Gastroesophageal sphincter (tissue), 3 donors: ENCODE results near the gene COLEC12.

ENCODE experiments used
- CTCF ChIP-seq, 4 experiments: fragments of 200-600 bp in 2 of 4; fragments of 450-650 bp in 2 of 4; sonication (generic) in 1 of 4; IDR thresholded peaks; one replicate each; pipeline ENCODE4 v1.5.1; 2017 to 2019; ENCODE audit warnings: antibody characterized with exemption in 4 of 4, mild to moderate bottlenecking in 2 of 4, moderate library complexity in 2 of 4
- EP300 ChIP-seq: sonication (generic); formaldehyde crosslinking; IDR thresholded peaks from one replicate; pipeline ENCODE4 v1.6.1; 2017; ENCODE audit warnings: antibody characterized with exemption, mild to moderate bottlenecking
- POLR2A ChIP-seq, 2 donors: fragments of 450-650 bp; IDR thresholded peaks; one replicate each; pipeline ENCODE4 v1.6.1; 2017; ENCODE audit warnings: antibody characterized with exemption in 2 of 2, mild to moderate bottlenecking in 2 of 2, moderate library complexity in 1 of 2
- POLR2AphosphoS5 ChIP-seq: sonication (generic); formaldehyde crosslinking; IDR thresholded peaks from one replicate; pipeline ENCODE4 v1.6.1; 2017; ENCODE audit warnings: antibody characterized with exemption

- TF ChIP-seq CTCF (IDR thresholded peaks at IDR 0.05): no peak
- TF ChIP-seq POLR2A (IDR thresholded peaks at IDR 0.05): no peak
- TF ChIP-seq EP300: no peak
- TF ChIP-seq POLR2AphosphoS5: no peak
Measured at GRCh38 chr18:474416-474815, 26.1 kb downstream of the COLEC12 start.
